CD4-positive, alpha-beta memory T cell (primary cell): ENCODE measurements around the gene FUZ. TPM values are rescaled to one million over a fixed set of nuclear protein-coding genes. Genes with fewer than 3 reads are reported as not detected.
"Not testable (repeated sequence)": the region's sequence is repeated elsewhere in the genome, so short reads cannot be mapped to it uniquely, and the experiment has no call there.

ENCODE experiments used
- CTCF ChIA-PET: fragments of 350-600 bp; sonication (Branson Sonifier 250); formaldehyde crosslinking; loops from one replicate; lab custom pipeline; 2021; ENCODE audit warnings: inconsistent platforms; ENCODE audit not compliant: partially characterized antibody; lab: Charles Lee
- POLR2A ChIA-PET: fragments of 350-600 bp; sonication (Branson Sonifier 250); formaldehyde crosslinking; loops from one replicate; lab custom pipeline; 2021; ENCODE audit not compliant: partially characterized antibody; lab: Charles Lee
- DNase-seq, 5 donors: peaks; one replicate each; pipeline versions ENCODE4 v3.0.0 to v3.0.0-alpha.2; 2020 to 2022; ENCODE audit warnings: mixed read lengths in 1 of 5
- H3K27ac ChIP-seq: one replicate; pipeline ENCODE4 v1.7.0; 2013; ENCODE audit warnings: low read depth, low read length
- H3K27me3 ChIP-seq: 2 replicates; pipeline ENCODE4 v1.7.0; 2013; ENCODE audit warnings: mild to moderate bottlenecking, low read length, moderate library complexity; ENCODE audit not compliant: insufficient read depth
- H3K36me3 ChIP-seq: 2 replicates; pipeline ENCODE4 v1.7.0; 2013; ENCODE audit warnings: mild to moderate bottlenecking, low read length, moderate library complexity; ENCODE audit not compliant: insufficient read depth
- H3K4me1 ChIP-seq: 2 replicates; pipeline ENCODE4 v1.7.0; 2013; ENCODE audit warnings: mild to moderate bottlenecking, low read length, moderate library complexity; ENCODE audit not compliant: insufficient read depth
- H3K4me3 ChIP-seq, 2 donors: one replicate each; pipeline ENCODE4 v1.7.0; 2013; ENCODE audit warnings: low read length in 2 of 2, mild to moderate bottlenecking in 1 of 2
- H3K9me3 ChIP-seq, 2 donors: one replicate each; pipeline ENCODE4 v1.7.0; 2013; ENCODE audit warnings: low read length in 2 of 2, control low read depth in 1 of 2; ENCODE audit not compliant: control insufficient read depth in 1 of 2
- H3K27ac Mint-ChIP-seq, 7 donors: one replicate each; pipeline ENCODE4 v1.8.0; 2020 to 2021; ENCODE audit warnings: mixed read lengths in 7 of 7, mild to moderate bottlenecking in 6 of 7, inconsistent platforms in 3 of 7, moderate library complexity in 3 of 7
- H3K27me3 Mint-ChIP-seq, 2 donors: one replicate each; pipeline ENCODE4 v1.8.0; 2020 to 2021; ENCODE audit warnings: mixed read lengths in 2 of 2
- H3K36me3 Mint-ChIP-seq, 2 donors: one replicate each; pipeline ENCODE4 v1.8.0; 2020 to 2021; ENCODE audit warnings: mixed read lengths in 2 of 2, inconsistent platforms in 1 of 2, mild to moderate bottlenecking in 1 of 2
- H3K4me1 Mint-ChIP-seq, 4 donors: one replicate each; pipeline ENCODE4 v1.8.0; 2020 to 2021; ENCODE audit warnings: mixed read lengths in 4 of 4, mild to moderate bottlenecking in 1 of 4
- H3K4me3 Mint-ChIP-seq, 8 donors: one replicate each; pipeline ENCODE4 v1.8.0; 2020 to 2021; ENCODE audit warnings: mixed read lengths in 8 of 8, mild to moderate bottlenecking in 7 of 8, moderate library complexity in 6 of 8, inconsistent platforms in 3 of 8
- H3K9me3 Mint-ChIP-seq, 8 donors: one replicate each; pipeline ENCODE4 v1.8.0; 2020 to 2021; ENCODE audit warnings: mixed read lengths in 8 of 8, mild to moderate bottlenecking in 5 of 8, inconsistent platforms in 3 of 8, moderate library complexity in 1 of 8
- intact Hi-C: fragments of 100-400 bp; cut with micrococcal nuclease; formaldehyde crosslinking; loops from one replicate; pipeline ENCODE4 v1.15.1; 2023
- polyA plus RNA-seq, 2 donors: library from polyadenylated mRNA; unstranded; fragments of 300-500 nt; fragmentation: Illumina TruSeq; gene quantifications; one replicate each; pipeline ENCODE4 v1.2.3, GENCODE V29; 2021
- total RNA-seq, 2 experiments: library from RNA; stranded (reverse); gene quantifications; one replicate each; pipeline ENCODE4 v1.2.3, GENCODE V29; 2021

FUZ gene
- total and polyA plus RNA-seq, 4 experiments from 2014 or later, result 4.9 to 24.1 (median 14.9) TPM

- ChIA-PET CTCF (no interaction called here), POLR2A (interaction anchor here (3.4 to 4.3 kb wide), 2 partner anchors 31 to 56 kb away, joined by 36 to 46 read pairs; partner anchors contain the start of genes AKT1S1, PTOV1 and TBC1D17)
- H3K27ac Mint-ChIP-seq, result peak overlapping the region in 3 of 7 donors; percentile 46 to 98 (median 72)
Measured at GRCh38 chr19:49820125-49820524, 7.0 kb upstream of the FUZ start.

GRCh38 chr19:49819452-49820115 is 6.5 kb upstream of the FUZ start:
- H3K9me3 Mint-ChIP-seq, DNase-seq, H3K27ac ChIP-seq, H3K27me3 ChIP-seq, H3K9me3 ChIP-seq, H3K27me3 Mint-ChIP-seq: not testable (repeated sequence)
- Histone ChIP-seq H3K36me3 (peaks cover 18% of the 10 kb centered on the region), H3K4me3 (peak overlapping the region in 1 of 2 donors; percentile 64), H3K4me1 (peaks cover 26% of the 10 kb centered on the region)
- peak overlapping the region in 6 of 7 donors; percentile 84 to 100 (median 99) for H3K27ac Mint-ChIP-seq
- peaks cover 17 to 42% (median 29%) of the 10 kb centered on the region in 4 donors for H3K4me1 Mint-ChIP-seq
- H3K36me3 Mint-ChIP-seq, result peaks cover 5 to 30% of the 10 kb centered on the region in 2 donors
- intact Hi-C loops, result loop anchor here (2.0 to 5.0 kb wide), 2 partner anchors 109 to 208 kb away; partner anchors contain the start of genes ATF5, NUP62, VRK3 and ZNF473
- ChIA-PET CTCF (interaction anchor here (0.6 to 1.0 kb wide), 4 partner anchors 27 to 102 kb away, joined by 3 to 4 read pairs (median 3); partner anchors contain the start of gene PTOV1), POLR2A (interaction anchor here (1.6 to 4.3 kb wide), 4 partner anchors 10 to 71 kb away, joined by 5 to 46 read pairs (median 26); partner anchors contain the start of genes AKT1S1, PTOV1 and TBC1D17)
- peak overlapping the region; percentile 89 to 99 (median 99) for H3K4me3 Mint-ChIP-seq

More at GRCh38 chr19:49820125-49820524, 7.0 kb upstream of the FUZ start:
- no peaks in the 10 kb centered on the region for H3K27me3 Mint-ChIP-seq
- Histone ChIP-seq H3K9me3 (no peaks in the 10 kb centered on the region), H3K4me3 (no peak overlapping the region), H3K36me3 (peaks cover 18% of the 10 kb centered on the region), H3K27me3 (no peaks in the 10 kb centered on the region), H3K4me1 (peaks cover 26% of the 10 kb centered on the region), H3K27ac (no peak overlapping the region)
- DNase-seq, result no peak
- peaks cover 0 to 5% (median 0%) of the 10 kb centered on the region in 8 donors for H3K9me3 Mint-ChIP-seq
- H3K36me3 Mint-ChIP-seq, result peaks cover 5 to 30% of the 10 kb centered on the region in 2 donors
- intact Hi-C loops, result no loop called here
- peaks cover 17 to 39% (median 27%) of the 10 kb centered on the region in 4 donors for H3K4me1 Mint-ChIP-seq
- H3K4me3 Mint-ChIP-seq, result peak overlapping the region in 5 of 8 donors; percentile 49 to 99 (median 53)

- Mint-ChIP-seq H3K27ac (peak overlapping the region; percentile 98 to 100 (median 100)), H3K36me3 (peaks cover 5 to 26% of the 10 kb centered on the region in 2 donors), H3K4me1 (peaks cover 18 to 50% (median 35%) of the 10 kb centered on the region in 4 donors), H3K9me3 (peaks cover 0 to 5% (median 0%) of the 10 kb centered on the region in 8 donors), H3K4me3 (peak overlapping the region; percentile 89 to 99 (median 99)), H3K27me3 (no peaks in the 10 kb centered on the region)
- CTCF ChIA-PET, result interaction anchor here (0.8 to 1.0 kb wide), 3 partner anchors 28 to 102 kb away, joined by 3 to 4 read pairs (median 3); partner anchors contain the start of gene PTOV1
- H3K4me1 ChIP-seq, result peaks cover 29% of the 10 kb centered on the region
- intact Hi-C loops, result loop anchor here (1.0 to 5.0 kb wide), 4 partner anchors 31 to 208 kb away; partner anchors contain the start of genes ATF5, NUP62, PNKP and VRK3
- no peak for DNase-seq
- H3K9me3 ChIP-seq, result no peaks in the 10 kb centered on the region
- H3K27ac ChIP-seq, result peak overlapping the region; percentile 95
- no peaks in the 10 kb centered on the region for H3K27me3 ChIP-seq
- peak overlapping the region; percentile 64 to 88 for H3K4me3 ChIP-seq
- H3K36me3 ChIP-seq, result peaks cover 15% of the 10 kb centered on the region
- POLR2A ChIA-PET, result interaction anchor here (0.7 to 4.3 kb wide), 10 partner anchors 9 to 101 kb away, joined by 3 to 46 read pairs (median 9); partner anchors contain the start of genes AKT1S1, AP2A1, PTOV1 and TBC1D17
Measured at GRCh38 chr19:49818649-49819370, 5.7 kb upstream of the FUZ start.

GRCh38 chr19:49817964-49818648 is 5.0 kb upstream of the FUZ start, which contains the start of gene MED25:
MED25 (plus strand) TSS chr19:49818289; CDS start chr19:49818342, 53 bp downstream.
- Mint-ChIP-seq H3K36me3 (peaks cover 1 to 24% of the 10 kb centered on the region in 2 donors), H3K4me1 (peaks cover 17 to 54% (median 36%) of the 10 kb centered on the region in 4 donors), H3K4me3 (peak within 1 kb of the TSS; percentile 89 to 99 (median 99)), H3K9me3 (peaks cover 0 to 5% (median 0%) of the 10 kb centered on the region in 8 donors), H3K27ac (peak within 1 kb of the TSS; percentile 98 to 100 (median 100)), H3K27me3 (no peaks in the 10 kb centered on the region)
- ChIA-PET POLR2A (interaction anchor here (0.7 to 4.3 kb wide), 12 partner anchors 8 to 112 kb away, joined by 3 to 46 read pairs (median 7); partner anchors contain the start of genes AKT1S1, AP2A1, NUP62 and PTOV1), CTCF (interaction anchor here (1.0 kb wide), 1 partner anchor 101 kb away, joined by 4 read pairs; no protein-coding TSS in a partner anchor)
- intact Hi-C loops, result loop anchor here (1.0 to 5.0 kb wide), 6 partner anchors 32 to 209 kb away; partner anchors contain the start of genes AKT1S1, ATF5, NUP62 and PNKP
- peak; percentile 90 to 96 (median 95) for DNase-seq
- no peaks in the 10 kb centered on the region for H3K9me3 ChIP-seq
- peaks cover 33% of the 10 kb centered on the region for H3K4me1 ChIP-seq
- H3K4me3 ChIP-seq, result peak within 1 kb of the TSS; percentile 64 to 88
- H3K27me3 ChIP-seq, result no peaks in the 10 kb centered on the region
- H3K36me3 ChIP-seq, result peaks cover 8% of the 10 kb centered on the region
- H3K27ac ChIP-seq, result peak within 1 kb of the TSS; percentile 95

- ChIA-PET POLR2A (interaction anchor here (1.3 to 4.3 kb wide), 4 partner anchors 34 to 99 kb away, joined by 4 to 46 read pairs (median 21); partner anchors contain the start of genes AKT1S1, PTOV1 and TBC1D17), CTCF (no interaction called here)
- Mint-ChIP-seq H3K4me3 (no peak overlapping the region), H3K36me3 (peaks cover 0 to 24% of the 10 kb centered on the region in 2 donors), H3K4me1 (peaks cover 23 to 65% (median 45%) of the 10 kb centered on the region in 4 donors), H3K9me3 (peaks cover 0 to 5% (median 0%) of the 10 kb centered on the region in 8 donors), H3K27ac (peak overlapping the region in 4 of 7 donors; percentile 31 to 100 (median 83)), H3K27me3 (no peaks in the 10 kb centered on the region)
- DNase-seq, result no peak
- no peaks in the 10 kb centered on the region for H3K9me3 ChIP-seq
- H3K27me3 ChIP-seq, result no peaks in the 10 kb centered on the region
- H3K27ac ChIP-seq, result peak overlapping the region; percentile 95
- H3K4me1 ChIP-seq, result peaks cover 43% of the 10 kb centered on the region
- H3K4me3 ChIP-seq, result no peak overlapping the region
- peaks cover 6% of the 10 kb centered on the region for H3K36me3 ChIP-seq
- intact Hi-C loops, result loop anchor here (5.0 kb wide), 1 partner anchor 211 kb away; the partner anchor contains the start of genes VRK3 and ZNF473
Measured at GRCh38 chr19:49816590-49816989, 3.5 kb upstream of the FUZ start.

GRCh38 chr19:49814010-49814409 is 918 bp upstream of the FUZ start:
- intact Hi-C loops, result no loop called here
- H3K4me1 Mint-ChIP-seq, result peaks cover 19 to 56% (median 39%) of the 10 kb centered on the region in 4 donors

More at GRCh38 chr19:49814010-49814409, 918 bp upstream of the FUZ start:
- peak overlapping the region; percentile 83 to 100 (median 100) for H3K27ac Mint-ChIP-seq
- CTCF ChIA-PET, result interaction anchor here (1.2 kb wide), 1 partner anchor 54 kb away, joined by 3 read pairs; the partner anchor contains the start of gene PNKP
- no peaks in the 10 kb centered on the region for H3K36me3 ChIP-seq
- peaks cover 43% of the 10 kb centered on the region for H3K4me1 ChIP-seq
- no peaks in the 10 kb centered on the region for H3K27me3 Mint-ChIP-seq
- H3K4me3 ChIP-seq, result no peak overlapping the region
- H3K27ac ChIP-seq, result peak overlapping the region; percentile 98
- no peaks in the 10 kb centered on the region for H3K9me3 ChIP-seq
- H3K27me3 ChIP-seq, result no peaks in the 10 kb centered on the region
- no peak for DNase-seq
- peaks cover 0 to 16% of the 10 kb centered on the region in 2 donors for H3K36me3 Mint-ChIP-seq
- peaks cover 0 to 5% (median 0%) of the 10 kb centered on the region in 8 donors for H3K9me3 Mint-ChIP-seq
- POLR2A ChIA-PET, result interaction anchor here (0.5 to 3.6 kb wide), 14 partner anchors 9 to 942 kb away, joined by 3 to 53 read pairs (median 8); partner anchors contain the start of genes AKT1S1, AP2A1, GYS1 and IL4I1
- H3K4me3 Mint-ChIP-seq, result peak overlapping the region in 7 of 8 donors; percentile 25 to 97 (median 96)
